Tibial nerve (tissue), 3 donors: ENCODE data around the gene HK2.
"Not testable (repeated sequence)": the region's sequence is repeated elsewhere in the genome, so short reads cannot be mapped to it uniquely, and the experiment has no call there.

Source experiments
- CTCF ChIP-seq, 5 experiments: fragments of 200-600 bp in 3 of 5; fragments of 450-650 bp in 2 of 5; sonication (generic) in 3 of 5; IDR thresholded peaks; one replicate each; pipeline ENCODE4 v1.5.1; 2016 to 2019; ENCODE audit warnings: antibody characterized with exemption in 5 of 5, mild to moderate bottlenecking in 3 of 5, moderate library complexity in 2 of 5
- POLR2A ChIP-seq, 2 donors: fragments of 450-650 bp; IDR thresholded peaks; one replicate each; pipeline ENCODE4 v1.6.1; 2017; ENCODE audit warnings: antibody characterized with exemption in 2 of 2, mild to moderate bottlenecking in 2 of 2, moderate library complexity in 2 of 2

- TF ChIP-seq CTCF, POLR2A (IDR thresholded peaks at IDR 0.05): not testable (repeated sequence)
Measured at GRCh38 chr2:74891816-74892215, 57.9 kb downstream of the HK2 start.
